HG02759 (cell line): ENCODE results near the gene IFNA16.
"Not testable (repeated sequence)": the region's sequence is repeated elsewhere in the genome, so short reads cannot be mapped to it uniquely, and the experiment has no call there.

Source experiments
- ATAC-seq: cut with Tn5 transposase; IDR thresholded peaks from one replicate; pipeline ENCODE4 v1.9.1; 2021; ENCODE audit warnings: mild to moderate bottlenecking, moderate library complexity; ENCODE audit not compliant: unreplicated experiment

The IFNA16 gene

GRCh38 chr9:21202105-21202504 lies 15.0 kb downstream of the IFNA16 start, which contains the start of gene IFNA7:
Gene IFNA7, minus strand, starts transcription at chr9:21202205. Its CDS starts 40 bp downstream, at chr9:21202165.
- not testable (repeated sequence) for ATAC-seq

- ATAC-seq, result peak; percentile 96
These were observed 22.0 kb downstream of the IFNA16 start for GRCh38 chr9:21194867-21195776.

GRCh38 chr9:21187487-21187886 lies 29.6 kb downstream of the IFNA16 start, which contains the start of gene IFNA4:
Gene IFNA4, minus strand, starts transcription at chr9:21187587. Its CDS starts 56 bp downstream, at chr9:21187531.
- ATAC-seq, result not testable (repeated sequence)

- ATAC-seq, result peak; percentile 97
These were observed 34.0 kb downstream of the IFNA16 start for GRCh38 chr9:21182810-21183736.

- no peak for ATAC-seq
These were observed 42.4 kb downstream of the IFNA16 start for GRCh38 chr9:21174671-21175070.

GRCh38 chr9:21172156-21172555 lies 45.0 kb downstream of the IFNA16 start:
- no peak for ATAC-seq

GRCh38 chr9:21171351-21171750 lies 45.8 kb downstream of the IFNA16 start:
- ATAC-seq, result no peak

GRCh38 chr9:21166560-21166959 lies 50.6 kb downstream of the IFNA16 start, which contains the start of gene IFNA21:
Gene IFNA21, minus strand, starts transcription at chr9:21166660. Its CDS starts 48 bp downstream, at chr9:21166612.
- not testable (repeated sequence) for ATAC-seq
